Fibroblast of pulmonary artery (primary cell): ENCODE results near the gene CRYBB1.

Experiments
- DNase-seq: peaks from one replicate; pipeline ENCODE4 v3.0.0-alpha.2; 2010; ENCODE audit warnings: low read depth
- H3K4me3 ChIP-seq: replicated peaks from 2 replicates; pipeline ENCODE4 v1.5.1; 2011; ENCODE audit warnings: low read depth, mild to moderate bottlenecking, control low read depth, low read length, moderate library complexity
- CTCF ChIP-seq: IDR thresholded peaks from 2 replicates; pipeline ENCODE4 v1.5.1; 2011; ENCODE audit warnings: mild to moderate bottlenecking, control low read depth, low read length, inconsistent platforms; ENCODE audit errors: missing control alignments

The CRYBB1 gene

GRCh38 chr22:26623984-26624383, 6.2 kb upstream of the CRYBB1 start:
- no peak for DNase-seq
- TF ChIP-seq CTCF: no peak

DNA sequence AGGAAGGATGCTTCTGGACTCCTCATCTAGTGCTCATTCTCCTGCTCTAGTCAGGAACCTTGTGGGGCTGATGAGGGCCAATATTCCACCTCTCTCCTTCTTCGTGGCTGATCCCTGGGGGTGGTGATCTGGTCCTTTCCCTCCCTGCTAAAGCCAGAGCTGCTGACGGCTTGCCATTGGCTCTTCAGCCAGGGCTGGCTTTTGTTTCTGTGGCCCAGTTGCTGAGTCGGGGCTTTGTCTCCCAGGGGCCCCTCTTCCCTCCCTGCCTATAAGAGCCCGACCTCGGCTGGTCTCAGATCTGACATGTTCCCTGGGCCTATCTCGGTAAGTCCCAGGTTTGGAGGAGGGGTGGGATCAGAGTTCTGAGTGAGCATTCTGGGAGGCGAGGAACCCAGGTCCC, 3.8 kb upstream of the CRYBB1 start, which contains the start of gene CRYBA4:
Gene CRYBA4, plus strand, starts transcription at position 301 of the 400 bp plus-strand sequence. CDS start 634 bp downstream, outside the sequence.
- no peak for DNase-seq
- no peak for TF ChIP-seq CTCF
- no peak within 1 kb of the TSS for H3K4me3 ChIP-seq

More at GRCh38 chr22:26623984-26624383, 6.2 kb upstream of the CRYBB1 start:
- no peak overlapping the region for H3K4me3 ChIP-seq

GRCh38 chr22:26620197-26620596, 2.4 kb upstream of the CRYBB1 start:
- no peak for DNase-seq

GRCh38 chr22:26619510-26619909, 1.7 kb upstream of the CRYBB1 start:
- TF ChIP-seq CTCF: no peak

More at GRCh38 chr22:26620197-26620596, 2.4 kb upstream of the CRYBB1 start:
- no peak overlapping the region for H3K4me3 ChIP-seq
- no peak for TF ChIP-seq CTCF

DNA sequence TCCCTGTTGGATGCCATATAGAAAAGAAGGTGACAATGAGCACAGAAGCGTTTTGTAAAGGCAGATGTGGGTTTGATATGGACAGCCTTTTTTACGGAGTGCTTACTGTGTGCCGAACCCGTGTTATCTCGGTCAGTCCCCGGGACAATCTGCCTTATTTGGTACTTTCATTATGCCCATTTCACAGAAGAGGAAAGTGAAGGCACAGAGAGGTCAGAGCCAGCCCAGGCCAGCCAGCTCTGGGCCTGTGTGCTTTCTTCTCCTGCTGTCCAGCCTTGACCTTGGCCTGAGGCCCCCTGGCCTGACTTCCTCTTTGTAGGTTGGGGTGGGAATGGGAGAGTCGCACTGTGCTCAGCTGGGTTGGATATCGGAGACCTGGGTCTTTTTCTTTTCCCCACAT, 628 bp upstream of the CRYBB1 start:
- no peak for DNase-seq
- TF ChIP-seq CTCF: no peak
- H3K4me3 ChIP-seq: no peak overlapping the region

More at GRCh38 chr22:26619510-26619909, 1.7 kb upstream of the CRYBB1 start:
- DNase-seq: no peak
- H3K4me3 ChIP-seq: no peak overlapping the region

GRCh38 chr22:26616650-26617049, 1.2 kb downstream of the CRYBB1 start:
- no peak for DNase-seq
- TF ChIP-seq CTCF: no peak
- no peak overlapping the region for H3K4me3 ChIP-seq

- no peak for TF ChIP-seq CTCF
- no peak for DNase-seq
- H3K4me3 ChIP-seq: no peak overlapping the region
These were observed 1.9 kb downstream of the CRYBB1 start for GRCh38 chr22:26615830-26616435.
